GOT3 (cell line): ENCODE results near the gene VTCN1.

Source experiments
- DNase-seq: peaks from one replicate; lab custom pipeline; 2025; ENCODE audit warnings: mixed read lengths; lab: John Stamatoyannopoulos, UW

The VTCN1 gene

DNA sequence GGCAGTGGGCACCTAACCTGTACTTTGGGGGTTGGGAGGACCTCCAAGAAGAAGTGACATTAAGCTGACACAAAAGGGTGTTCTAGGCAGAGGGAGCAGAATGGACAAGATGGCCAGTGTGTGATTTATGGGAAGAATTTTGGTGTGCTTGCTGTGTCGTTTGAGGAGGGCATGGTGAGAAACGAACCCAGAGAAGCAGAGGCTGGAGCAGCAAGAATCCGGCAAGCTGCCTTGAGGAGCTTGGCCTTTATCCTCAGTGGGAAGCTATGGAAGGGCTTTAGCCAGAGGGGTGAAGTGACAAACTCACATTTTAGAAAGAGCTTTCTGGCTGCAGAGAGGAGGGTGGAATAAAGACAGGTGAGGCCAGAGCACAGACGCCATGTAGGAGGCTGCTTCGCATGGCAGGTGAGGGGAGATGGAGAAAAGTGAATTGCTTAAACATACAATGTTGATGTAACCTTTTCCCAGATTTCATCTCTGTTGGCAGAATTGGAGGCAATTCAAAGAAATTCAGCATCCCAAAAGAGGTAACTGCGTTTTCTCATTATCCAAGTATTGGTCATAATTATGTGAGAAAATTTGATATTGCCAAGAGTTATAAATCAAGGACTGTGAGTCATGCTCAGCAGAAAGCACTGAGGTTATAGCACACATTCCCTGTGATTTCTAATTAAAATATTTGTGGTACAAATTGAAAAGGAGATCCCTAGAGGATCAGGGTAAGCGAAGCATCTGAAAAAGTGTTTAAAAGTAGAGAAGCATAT lies 115.7 kb downstream of the VTCN1 start:
- DNase-seq = no peak

DNA sequence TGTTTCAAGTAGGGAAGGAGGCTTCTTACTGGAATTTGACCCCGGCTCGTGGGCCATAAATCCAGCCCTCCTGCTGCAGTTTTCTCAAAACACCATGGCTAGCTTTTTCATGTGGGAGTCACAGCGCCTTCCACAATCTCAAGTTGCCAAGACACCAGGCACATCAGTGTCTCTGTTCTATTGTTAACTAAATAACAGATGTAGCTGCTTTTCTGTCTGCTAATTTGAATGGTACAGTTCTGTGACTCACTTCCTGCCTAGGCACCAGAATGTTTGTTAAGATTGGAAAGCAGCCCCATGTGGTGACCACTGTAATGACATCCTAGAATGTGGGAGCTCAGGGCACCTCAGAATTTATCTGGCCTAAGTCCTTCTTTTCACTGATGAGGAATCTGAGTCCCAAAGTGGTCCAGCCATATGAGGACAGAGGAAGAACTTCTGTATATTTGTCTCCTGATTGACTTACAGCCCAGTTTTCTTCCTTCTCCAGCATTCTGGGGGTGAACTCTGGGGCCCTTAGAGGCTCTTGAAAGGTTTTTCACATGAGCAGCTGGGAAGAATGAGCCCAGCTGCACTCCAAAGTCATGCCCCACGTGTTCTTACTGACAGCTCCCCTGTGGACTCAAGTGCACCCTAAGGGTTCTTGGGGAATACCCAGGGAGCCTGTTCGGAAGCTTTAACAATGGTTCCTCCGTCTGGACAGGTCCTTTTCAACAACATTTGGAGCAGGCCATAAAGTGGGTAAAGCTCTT lies 116.7 kb downstream of the VTCN1 start:
- no peak for DNase-seq
